Erythroblast (primary cell): Measurements from ENCODE around the gene ZNF362.

Source experiments
- GATA1 ChIP-seq: IDR thresholded peaks from 2 replicates; pipeline ENCODE4 v1.6.1; 2011; ENCODE audit warnings: low read depth, mild to moderate bottlenecking, control low read depth, low read length, moderate library complexity
- POLR2A ChIP-seq: IDR thresholded peaks from 2 replicates; pipeline ENCODE4 v1.6.1; 2011; ENCODE audit warnings: mild to moderate bottlenecking, low read length

DNA sequence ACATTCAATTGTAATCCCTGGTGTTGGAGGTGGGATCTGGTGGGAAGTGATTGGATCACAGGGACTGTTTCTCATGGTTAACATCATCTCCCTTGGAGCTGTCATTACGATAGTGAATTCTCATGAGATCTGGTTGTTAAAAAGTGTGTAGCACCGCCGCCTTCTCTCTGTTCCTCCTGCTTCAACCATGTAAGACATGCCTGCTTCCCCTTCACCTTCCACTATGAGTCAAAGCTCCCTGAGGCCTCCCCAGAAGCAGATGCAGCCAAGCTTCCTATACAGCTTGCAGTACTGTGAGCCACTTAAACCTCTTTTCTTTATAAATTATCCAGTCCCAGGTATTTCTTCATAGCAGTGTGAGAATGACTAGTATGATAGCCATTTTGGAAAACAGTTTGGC lies 44.3 kb upstream of the ZNF362 start:
- TF ChIP-seq POLR2A (no peak), GATA1 (no peak)
